ENCODE data around the gene LTA4H. TPM values are rescaled to one million over a fixed set of nuclear protein-coding genes. Genes with fewer than 3 reads are reported as not detected.

The LTA4H gene
- total and polyA plus RNA-seq, 10 of the 15 experiments (the other 5 are each of a cell fraction or from before 2014, with no cell fraction given), result 43.9 to 106 (median 47.3) TPM

DNA sequence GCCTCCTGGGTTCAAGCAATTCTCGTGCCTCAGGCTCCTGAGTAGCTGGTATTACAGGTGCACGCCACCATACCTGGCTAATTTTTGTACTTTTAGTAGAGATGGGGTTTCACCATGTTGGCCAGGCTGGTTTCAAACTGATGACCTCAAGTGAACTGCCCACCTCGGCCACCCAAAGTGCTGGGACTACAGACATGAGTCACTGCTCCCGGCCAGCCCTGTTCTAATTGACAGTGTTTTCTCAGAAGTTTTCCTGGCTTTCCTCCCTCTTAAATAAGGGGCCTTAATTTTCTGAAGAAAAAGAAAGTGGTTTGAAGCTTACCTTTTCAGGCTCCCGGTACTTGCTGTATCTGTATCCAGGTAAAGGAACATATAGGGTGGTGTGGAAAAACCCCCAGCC, 40.9 kb downstream of the LTA4H start:
- ChIA-PET POLR2A (no interaction called here), SMC1A (ENCODE audit: uncharacterized antibody, unreplicated experiment) (interaction anchor here (1.0 to 2.2 kb wide), 3 partner anchors 30 to 78 kb away, joined by 3 to 8 read pairs (median 6); partner anchors contain the start of gene CCDC38), RAD21 (ENCODE audit: unreplicated experiment) (no interaction called here), CTCF (interaction anchor here (2.4 kb wide), 1 partner anchor 77 kb away, joined by 7 read pairs; no protein-coding TSS in a partner anchor)
- H3K4me2 ChIP-seq (ENCODE audit: control insufficient read depth, insufficient read depth), result no peak overlapping the region
- H3K4me3 ChIP-seq, result no peak overlapping the region
- H3K9ac ChIP-seq (ENCODE audit: control insufficient read depth, insufficient read depth, low read length), result no peak overlapping the region
- peaks cover 0 to 2% of the 10 kb centered on the region in 2 experiments; a peak in 2 of 4 replicates for H3K27me3 ChIP-seq (replicated peaks in 1 of 2; ENCODE audit: control insufficient read depth in 2 of 2, insufficient read depth in 2 of 2, low read length in 1 of 2)
- intact Hi-C loops (cut with micrococcal nuclease; ENCODE audit: unreplicated experiment), result no loop called here
- TF ChIP-seq NBN (IDR thresholded peaks at IDR 0.05) (no peak), CREM (IDR thresholded peaks at IDR 0.05; ENCODE audit: low read depth) (no peak), CBX5 (IDR thresholded peaks at IDR 0.05; ENCODE audit: low read depth) (no peak), POLR2A (IDR thresholded peaks at IDR 0.05; ENCODE audit: low read depth, low read length) (no peak), TCF7 (IDR thresholded peaks at IDR 0.05; ENCODE audit: borderline replicate concordance) (no peak)
- H3K79me2 ChIP-seq (ENCODE audit: control insufficient read depth, insufficient read depth, low read length), result no peaks in the 10 kb centered on the region
- WGBS (ENCODE audit: insufficient coverage, insufficient replicate concordance, low lambda C conversion rate, missing lambda C conversion rate), result 35% methylated on average over 5 of the region's 5 CpGs
- DNase-seq (ENCODE audit: low read depth, low spot score) (no peak), FAIRE-seq (no peak), ATAC-seq (no peak)
- in situ Hi-C loops (cut with MboI), result no loop called here
- no peak overlapping the region for H3K27ac ChIP-seq (ENCODE audit: control insufficient read depth, insufficient read depth)
- no peaks in the 10 kb centered on the region for H4K20me1 ChIP-seq (ENCODE audit: control insufficient read depth, insufficient read depth)
- no peaks in the 10 kb centered on the region for H3K9me3 ChIP-seq (replicated peaks; ENCODE audit: control insufficient read depth, insufficient read depth, low read length)
- no peaks in the 10 kb centered on the region for H3K4me1 ChIP-seq (ENCODE audit: control insufficient read depth, insufficient read depth, low read length)
- H3K36me3 ChIP-seq (ENCODE audit: control insufficient read depth in 2 of 2, insufficient read depth in 2 of 2, low read length in 1 of 2), result no peaks in the 10 kb centered on the region
- no TSS peak for BruUV-seq (replicated peaks)
- H2AFZ ChIP-seq (ENCODE audit: control insufficient read depth, low read depth, low read length), result no peak overlapping the region

DNA sequence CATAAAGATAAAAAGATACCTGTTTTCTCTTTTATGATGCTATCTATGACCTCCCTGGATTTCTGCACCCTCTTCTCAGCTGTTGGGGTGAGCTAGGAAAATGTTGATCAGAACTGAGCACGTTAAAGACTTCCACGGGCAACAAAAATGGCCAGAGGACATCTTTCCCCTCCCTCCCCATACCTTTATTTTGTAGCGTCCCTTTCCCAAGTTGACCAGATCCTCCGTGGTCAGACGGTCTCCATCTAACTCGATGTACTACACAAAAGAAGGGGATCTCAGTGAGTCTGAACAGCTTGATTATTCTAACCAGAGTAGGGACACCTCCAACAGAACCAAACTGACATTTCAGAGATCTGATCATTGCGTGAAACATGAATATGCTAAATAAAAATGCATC, 41.5 kb downstream of the LTA4H start:
- POLR2A ChIA-PET, result no interaction called here
- CTCF ChIA-PET, result interaction anchor here (1.2 to 2.4 kb wide), 2 partner anchors 35 to 76 kb away, joined by 3 to 7 read pairs; no protein-coding TSS in a partner anchor
- TF ChIP-seq, protein P1, sequence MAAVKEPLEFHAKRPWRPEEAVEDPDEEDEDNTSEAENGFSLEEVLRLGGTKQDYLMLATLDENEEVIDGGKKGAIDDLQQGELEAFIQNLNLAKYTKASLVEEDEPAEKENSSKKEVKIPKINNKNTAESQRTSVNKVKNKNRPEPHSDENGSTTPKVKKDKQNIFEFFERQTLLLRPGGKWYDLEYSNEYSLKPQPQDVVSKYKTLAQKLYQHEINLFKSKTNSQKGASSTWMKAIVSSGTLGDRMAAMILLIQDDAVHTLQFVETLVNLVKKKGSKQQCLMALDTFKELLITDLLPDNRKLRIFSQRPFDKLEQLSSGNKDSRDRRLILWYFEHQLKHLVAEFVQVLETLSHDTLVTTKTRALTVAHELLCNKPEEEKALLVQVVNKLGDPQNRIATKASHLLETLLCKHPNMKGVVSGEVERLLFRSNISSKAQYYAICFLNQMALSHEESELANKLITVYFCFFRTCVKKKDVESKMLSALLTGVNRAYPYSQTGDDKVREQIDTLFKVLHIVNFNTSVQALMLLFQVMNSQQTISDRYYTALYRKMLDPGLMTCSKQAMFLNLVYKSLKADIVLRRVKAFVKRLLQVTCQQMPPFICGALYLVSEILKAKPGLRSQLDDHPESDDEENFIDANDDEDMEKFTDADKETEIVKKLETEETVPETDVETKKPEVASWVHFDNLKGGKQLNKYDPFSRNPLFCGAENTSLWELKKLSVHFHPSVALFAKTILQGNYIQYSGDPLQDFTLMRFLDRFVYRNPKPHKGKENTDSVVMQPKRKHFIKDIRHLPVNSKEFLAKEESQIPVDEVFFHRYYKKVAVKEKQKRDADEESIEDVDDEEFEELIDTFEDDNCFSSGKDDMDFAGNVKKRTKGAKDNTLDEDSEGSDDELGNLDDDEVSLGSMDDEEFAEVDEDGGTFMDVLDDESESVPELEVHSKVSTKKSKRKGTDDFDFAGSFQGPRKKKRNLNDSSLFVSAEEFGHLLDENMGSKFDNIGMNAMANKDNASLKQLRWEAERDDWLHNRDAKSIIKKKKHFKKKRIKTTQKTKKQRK (IDR thresholded peaks at IDR 0.05; ENCODE audit: low read depth, low read length), result no peak
- no peak for TF ChIP-seq CBFB (IDR thresholded peaks at IDR 0.05; ENCODE audit: low read depth)
- TF ChIP-seq, protein P2, sequence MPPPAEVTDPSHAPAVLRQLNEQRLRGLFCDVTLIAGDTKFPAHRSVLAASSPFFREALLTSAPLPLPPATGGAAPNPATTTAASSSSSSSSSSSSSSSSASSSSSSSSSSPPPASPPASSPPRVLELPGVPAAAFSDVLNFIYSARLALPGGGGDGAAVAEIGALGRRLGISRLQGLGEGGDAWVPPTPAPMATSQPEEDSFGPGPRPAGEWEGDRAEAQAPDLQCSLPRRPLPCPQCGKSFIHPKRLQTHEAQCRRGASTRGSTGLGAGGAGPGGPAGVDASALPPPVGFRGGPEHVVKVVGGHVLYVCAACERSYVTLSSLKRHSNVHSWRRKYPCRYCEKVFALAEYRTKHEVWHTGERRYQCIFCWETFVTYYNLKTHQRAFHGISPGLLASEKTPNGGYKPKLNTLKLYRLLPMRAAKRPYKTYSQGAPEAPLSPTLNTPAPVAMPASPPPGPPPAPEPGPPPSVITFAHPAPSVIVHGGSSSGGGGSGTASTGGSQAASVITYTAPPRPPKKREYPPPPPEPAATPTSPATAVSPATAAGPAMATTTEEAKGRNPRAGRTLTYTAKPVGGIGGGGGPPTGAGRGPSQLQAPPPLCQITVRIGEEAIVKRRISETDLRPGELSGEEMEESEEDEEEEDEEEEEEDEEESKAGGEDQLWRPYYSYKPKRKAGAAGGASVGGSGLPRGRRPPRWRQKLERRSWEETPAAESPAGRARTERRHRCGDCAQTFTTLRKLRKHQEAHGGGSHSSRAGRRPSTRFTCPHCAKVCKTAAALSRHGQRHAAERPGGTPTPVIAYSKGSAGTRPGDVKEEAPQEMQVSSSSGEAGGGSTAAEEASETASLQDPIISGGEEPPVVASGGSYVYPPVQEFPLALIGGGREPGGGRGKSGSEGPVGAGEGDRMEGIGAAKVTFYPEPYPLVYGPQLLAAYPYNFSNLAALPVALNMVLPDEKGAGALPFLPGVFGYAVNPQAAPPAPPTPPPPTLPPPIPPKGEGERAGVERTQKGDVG (CRISPR knock-in tag; IDR thresholded peaks at IDR 0.05), result no peak
- TF ChIP-seq, protein P3, sequence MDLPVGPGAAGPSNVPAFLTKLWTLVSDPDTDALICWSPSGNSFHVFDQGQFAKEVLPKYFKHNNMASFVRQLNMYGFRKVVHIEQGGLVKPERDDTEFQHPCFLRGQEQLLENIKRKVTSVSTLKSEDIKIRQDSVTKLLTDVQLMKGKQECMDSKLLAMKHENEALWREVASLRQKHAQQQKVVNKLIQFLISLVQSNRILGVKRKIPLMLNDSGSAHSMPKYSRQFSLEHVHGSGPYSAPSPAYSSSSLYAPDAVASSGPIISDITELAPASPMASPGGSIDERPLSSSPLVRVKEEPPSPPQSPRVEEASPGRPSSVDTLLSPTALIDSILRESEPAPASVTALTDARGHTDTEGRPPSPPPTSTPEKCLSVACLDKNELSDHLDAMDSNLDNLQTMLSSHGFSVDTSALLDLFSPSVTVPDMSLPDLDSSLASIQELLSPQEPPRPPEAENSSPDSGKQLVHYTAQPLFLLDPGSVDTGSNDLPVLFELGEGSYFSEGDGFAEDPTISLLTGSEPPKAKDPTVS (IDR thresholded peaks at IDR 0.05; ENCODE audit: low read depth, low read length), result no peak

More for the DNA sequence above, 41.5 kb downstream of the LTA4H start:
- ChIA-PET RAD21 (ENCODE audit: unreplicated experiment) (no interaction called here), SMC1A (ENCODE audit: uncharacterized antibody, unreplicated experiment) (interaction anchor here (1.0 to 2.2 kb wide), 6 partner anchors 14 to 77 kb away, joined by 3 to 8 read pairs (median 3); partner anchors contain the start of gene CCDC38)
- in situ Hi-C loops (cut with MboI), result no loop called here
- no peaks in the 10 kb centered on the region for H4K20me1 ChIP-seq (ENCODE audit: control insufficient read depth, insufficient read depth)
- no peak overlapping the region for H3K9ac ChIP-seq (ENCODE audit: control insufficient read depth, insufficient read depth, low read length)
- 77% methylated on average over 7 of the region's 7 CpGs for WGBS (ENCODE audit: insufficient coverage, insufficient replicate concordance, low lambda C conversion rate, missing lambda C conversion rate)
- H3K27me3 ChIP-seq (replicated peaks in 1 of 2; ENCODE audit: control insufficient read depth in 2 of 2, insufficient read depth in 2 of 2, low read length in 1 of 2), result peaks cover 0 to 3% of the 10 kb centered on the region in 2 experiments; a peak in 2 of 4 replicates
- H3K9me3 ChIP-seq (replicated peaks; ENCODE audit: control insufficient read depth, insufficient read depth, low read length), result no peaks in the 10 kb centered on the region
- DNase-seq (ENCODE audit: low read depth, low spot score) (no peak), ATAC-seq (no peak), FAIRE-seq (no peak)
- no peak overlapping the region for H3K4me2 ChIP-seq (ENCODE audit: control insufficient read depth, insufficient read depth)
- H3K79me2 ChIP-seq (ENCODE audit: control insufficient read depth, insufficient read depth, low read length), result no peaks in the 10 kb centered on the region
- BruUV-seq (replicated peaks), result no TSS peak
- intact Hi-C loops (cut with micrococcal nuclease; ENCODE audit: unreplicated experiment), result no loop called here
- H2AFZ ChIP-seq (ENCODE audit: control insufficient read depth, low read depth, low read length), result no peak overlapping the region
- H3K4me1 ChIP-seq (ENCODE audit: control insufficient read depth, insufficient read depth, low read length), result no peaks in the 10 kb centered on the region
- no peaks in the 10 kb centered on the region for H3K36me3 ChIP-seq (ENCODE audit: control insufficient read depth in 2 of 2, insufficient read depth in 2 of 2, low read length in 1 of 2)
- H3K27ac ChIP-seq (ENCODE audit: control insufficient read depth, insufficient read depth), result no peak overlapping the region
- no peak overlapping the region for H3K4me3 ChIP-seq

Measured in GM12878 (cell line).